Kidney epithelial cell (primary cell): Measurements from ENCODE around the gene DNAJC11. TPM values are rescaled to one million over a fixed set of nuclear protein-coding genes. Genes with fewer than 3 reads are reported as not detected.
A peak's percentile ranks its signal among the peaks of the same experiment; 100 is the strongest.

ENCODE experiments used
- DNase-seq: peaks from one replicate; pipeline ENCODE4 v3.0.0-alpha.2; 2010; ENCODE audit warnings: low read depth
- H3K27me3 ChIP-seq: 2 replicates; pipeline ENCODE4 v1.6.0; 2011; ENCODE audit warnings: low read length; ENCODE audit not compliant: control insufficient read depth, insufficient read depth
- H3K36me3 ChIP-seq: 2 replicates; pipeline ENCODE4 v1.5.1; 2011; ENCODE audit warnings: low read length; ENCODE audit not compliant: control insufficient read depth, insufficient read depth
- H3K4me3 ChIP-seq: 2 replicates; pipeline ENCODE4 v1.5.1; 2011; ENCODE audit warnings: low read depth, mild to moderate bottlenecking, control low read depth, low read length
- total RNA-seq: library from RNA; depleted of rRNA; stranded (reverse); fragments of >200 nt; gene quantifications from 2 replicates; pipeline ENCODE4 v1.2.3, GENCODE V29; 2015
- TF ChIP-seq, protein P1 (sequence below): IDR thresholded peaks from 2 replicates; pipeline ENCODE4 v1.5.1; 2011; ENCODE audit warnings: mild to moderate bottlenecking, moderate library complexity, low read length, control low read depth, inconsistent platforms; ENCODE audit not compliant: insufficient read depth, poor library complexity, severe bottlenecking

The DNAJC11 gene
- total RNA-seq, 1 donor from 2014 or later, result 35.6 TPM

DNA sequence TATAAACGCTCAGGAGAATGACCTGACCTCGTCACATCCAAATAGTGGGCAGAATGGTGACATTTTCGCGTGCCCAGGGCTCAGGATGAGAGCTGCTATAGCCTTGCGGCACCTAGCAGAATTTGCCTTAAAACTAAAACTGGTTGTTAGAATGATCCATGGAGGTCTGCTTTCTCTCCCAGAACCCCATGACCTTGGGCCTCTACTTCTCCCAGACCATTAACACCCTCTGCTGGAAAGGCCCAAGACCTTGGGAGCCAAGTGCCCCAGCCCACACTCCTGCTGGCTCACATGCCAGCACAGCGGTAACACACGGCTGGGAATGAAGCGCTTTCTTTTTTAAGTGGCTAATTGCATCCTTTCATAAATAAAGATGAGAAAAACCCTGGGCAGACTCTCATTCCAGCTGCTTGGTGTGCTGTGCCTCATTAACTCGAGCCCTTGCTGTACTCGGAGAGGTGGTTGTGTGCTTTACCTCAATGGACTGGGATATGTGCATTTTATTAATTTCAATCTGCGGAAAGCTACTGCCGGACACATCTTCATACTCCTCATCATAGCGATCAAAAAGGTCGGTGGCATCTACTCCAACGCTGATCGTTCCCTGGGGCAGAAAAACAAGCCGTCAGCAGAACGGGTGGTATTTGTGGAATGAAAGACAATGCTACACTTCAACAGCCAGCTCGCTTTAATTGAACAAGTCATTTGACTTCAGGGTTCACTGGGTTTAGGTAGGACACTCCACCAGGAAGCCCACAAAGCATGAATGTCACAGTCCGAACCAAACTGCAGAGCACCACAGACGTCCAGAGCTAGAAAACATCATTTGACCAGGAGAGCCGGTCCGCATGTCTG lies 48.0 kb downstream of the DNAJC11 start:
- TF ChIP-seq, protein P1, sequence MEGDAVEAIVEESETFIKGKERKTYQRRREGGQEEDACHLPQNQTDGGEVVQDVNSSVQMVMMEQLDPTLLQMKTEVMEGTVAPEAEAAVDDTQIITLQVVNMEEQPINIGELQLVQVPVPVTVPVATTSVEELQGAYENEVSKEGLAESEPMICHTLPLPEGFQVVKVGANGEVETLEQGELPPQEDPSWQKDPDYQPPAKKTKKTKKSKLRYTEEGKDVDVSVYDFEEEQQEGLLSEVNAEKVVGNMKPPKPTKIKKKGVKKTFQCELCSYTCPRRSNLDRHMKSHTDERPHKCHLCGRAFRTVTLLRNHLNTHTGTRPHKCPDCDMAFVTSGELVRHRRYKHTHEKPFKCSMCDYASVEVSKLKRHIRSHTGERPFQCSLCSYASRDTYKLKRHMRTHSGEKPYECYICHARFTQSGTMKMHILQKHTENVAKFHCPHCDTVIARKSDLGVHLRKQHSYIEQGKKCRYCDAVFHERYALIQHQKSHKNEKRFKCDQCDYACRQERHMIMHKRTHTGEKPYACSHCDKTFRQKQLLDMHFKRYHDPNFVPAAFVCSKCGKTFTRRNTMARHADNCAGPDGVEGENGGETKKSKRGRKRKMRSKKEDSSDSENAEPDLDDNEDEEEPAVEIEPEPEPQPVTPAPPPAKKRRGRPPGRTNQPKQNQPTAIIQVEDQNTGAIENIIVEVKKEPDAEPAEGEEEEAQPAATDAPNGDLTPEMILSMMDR, result no peak
- no peaks in the 10 kb centered on the region for H3K36me3 ChIP-seq
- H3K4me3 ChIP-seq, result no peak overlapping the region
- no peaks in the 10 kb centered on the region for H3K27me3 ChIP-seq
- DNase-seq, result peak; percentile 63

DNA sequence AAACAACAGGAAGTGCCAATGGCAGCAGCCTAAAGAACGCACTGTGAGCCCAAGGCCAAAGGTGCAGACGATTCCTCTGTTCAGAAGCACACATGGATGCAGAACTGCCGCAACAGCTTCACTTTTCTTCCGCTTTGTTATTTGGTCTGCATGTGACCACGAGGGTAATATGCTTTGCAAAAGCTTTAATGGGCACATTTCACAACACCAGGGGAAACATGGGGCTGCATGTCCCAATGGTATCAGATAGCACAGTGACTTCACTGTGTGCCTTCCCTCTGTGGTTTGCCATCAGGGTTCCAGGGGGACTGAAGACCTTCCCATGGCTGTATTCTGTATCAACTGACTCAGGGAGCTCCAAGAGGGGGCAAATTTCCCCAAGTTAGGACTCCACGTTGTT lies 48.6 kb downstream of the DNAJC11 start:
- no peaks in the 10 kb centered on the region for H3K27me3 ChIP-seq
- no peaks in the 10 kb centered on the region for H3K36me3 ChIP-seq
- no peak overlapping the region for H3K4me3 ChIP-seq
- DNase-seq, result no peak
- TF ChIP-seq, protein P1, result no peak

DNA sequence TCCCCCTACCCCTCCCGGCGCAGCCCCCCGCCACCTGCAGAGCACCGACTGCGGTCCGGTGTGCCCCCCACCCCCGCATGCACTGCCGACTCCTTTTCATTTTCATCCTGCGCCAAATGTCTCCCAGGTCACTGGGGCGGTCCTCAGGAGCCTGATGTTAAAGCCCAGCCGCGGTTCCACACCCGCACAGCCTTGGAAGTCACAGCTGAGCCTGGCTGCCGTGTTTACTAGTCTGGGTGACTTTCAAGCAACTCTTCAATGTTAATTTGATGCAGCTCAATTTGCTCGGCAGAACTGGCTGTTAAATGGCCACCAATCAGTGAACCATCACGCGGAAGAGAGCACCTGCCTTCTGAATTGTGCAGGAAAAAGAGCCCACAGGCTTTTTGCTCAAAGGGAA lies 49.7 kb downstream of the DNAJC11 start:
- DNase-seq, result no peak
- no peaks in the 10 kb centered on the region for H3K36me3 ChIP-seq
- H3K27me3 ChIP-seq, result no peaks in the 10 kb centered on the region
- H3K4me3 ChIP-seq, result no peak overlapping the region
- TF ChIP-seq, protein P1, result no peak

DNA sequence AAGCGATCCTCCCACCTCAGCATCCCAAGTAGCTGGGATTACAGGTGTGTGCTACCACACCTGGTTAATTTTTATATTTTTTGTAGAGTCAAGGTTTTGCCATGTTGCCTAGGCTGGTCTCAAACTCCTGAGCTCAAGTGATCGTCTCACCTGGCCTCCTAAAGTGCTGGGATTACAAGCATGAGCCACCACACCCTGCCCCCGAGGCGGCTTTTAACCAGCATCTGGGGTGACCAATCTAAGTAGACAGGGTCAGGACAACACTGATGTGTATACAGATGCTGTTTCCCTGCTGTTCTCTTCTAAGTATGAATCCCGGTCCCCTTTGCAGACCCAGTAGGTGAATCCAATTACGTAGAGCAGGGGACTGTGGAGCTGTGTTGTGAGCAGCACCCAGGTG lies 53.1 kb downstream of the DNAJC11 start:
- DNase-seq, result no peak
- TF ChIP-seq, protein P1, result no peak
- H3K36me3 ChIP-seq, result no peaks in the 10 kb centered on the region
- no peak overlapping the region for H3K4me3 ChIP-seq
- no peaks in the 10 kb centered on the region for H3K27me3 ChIP-seq

DNA sequence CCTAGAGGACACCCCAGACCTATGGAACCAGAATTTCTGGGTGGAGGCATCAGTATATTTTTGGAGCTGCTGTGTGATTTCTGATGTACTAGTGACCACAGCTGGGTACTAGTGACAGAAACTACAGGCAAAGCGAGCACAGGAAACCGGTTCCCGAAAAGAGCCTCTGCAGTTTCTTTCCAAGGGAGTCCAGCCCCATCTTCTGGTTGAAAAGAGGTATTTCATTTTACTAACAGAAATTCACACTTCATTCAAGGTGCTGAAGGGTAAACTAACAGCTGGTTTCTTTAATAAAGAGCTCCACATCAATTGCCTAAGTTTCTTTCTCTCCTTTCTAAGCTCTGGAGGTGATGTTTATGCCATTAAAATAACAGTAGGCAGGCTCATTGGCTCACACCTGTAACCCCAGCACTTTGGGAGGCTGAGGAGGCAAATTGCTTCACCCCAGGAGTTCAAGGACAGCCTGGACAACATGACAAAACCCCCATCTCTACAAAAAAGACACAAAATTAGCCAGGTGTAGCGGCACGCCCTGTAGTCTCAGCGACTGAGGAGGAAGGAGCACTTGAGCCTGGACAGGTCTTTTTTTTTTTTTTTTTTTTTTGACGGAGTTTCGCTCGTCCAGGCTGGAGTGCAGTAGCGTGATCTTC lies 55.0 kb downstream of the DNAJC11 start:
- TF ChIP-seq, protein P1, result peak; percentile 58
- no peak for DNase-seq
- no peaks in the 10 kb centered on the region for H3K36me3 ChIP-seq

More for the DNA sequence above, 55.0 kb downstream of the DNAJC11 start:
- no peak overlapping the region for H3K4me3 ChIP-seq
- H3K27me3 ChIP-seq, result no peaks in the 10 kb centered on the region
